Stimulated activated CD8-positive, alpha-beta memory T cell treated with anti-CD3 and anti-CD28 coated beads, Interleukin-7, amount 100 ng/mL, for 24 hours (primary cell): ENCODE measurements around the gene RHCE.
"Not testable (repeated sequence)": the region's sequence is repeated elsewhere in the genome, so short reads cannot be mapped to it uniquely, and the experiment has no call there.

ENCODE experiments used
- DNase-seq: peaks from one replicate; pipeline ENCODE4 v3.0.0-alpha.2; 2020; ENCODE audit warnings: low read depth

RHCE gene

GRCh38 chr1:25341746-25342145 lies 78.9 kb downstream of the RHCE start:
- DNase-seq, result no peak

GRCh38 chr1:25338986-25339385 lies 81.6 kb downstream of the RHCE start:
- DNase-seq, result no peak

GRCh38 chr1:25338188-25338981 lies 82.2 kb downstream of the RHCE start, which contains the start of gene TMEM50A:
Gene TMEM50A, plus strand, starts transcription at chr1:25338334. Its CDS starts 2,153 bp downstream, at chr1:25340487.
- DNase-seq, result peak; percentile 82

- DNase-seq, result not testable (repeated sequence)
These were observed 83.0 kb downstream of the RHCE start for GRCh38 chr1:25337483-25338187.

GRCh38 chr1:25336922-25337354 lies 83.7 kb downstream of the RHCE start:
- DNase-seq, result not testable (repeated sequence)

GRCh38 chr1:25329950-25330349 lies 90.7 kb downstream of the RHCE start:
- not testable (repeated sequence) for DNase-seq

GRCh38 chr1:25329336-25329735 lies 91.3 kb downstream of the RHCE start:
- DNase-seq, result not testable (repeated sequence)

- not testable (repeated sequence) for DNase-seq
These were observed 91.8 kb downstream of the RHCE start for GRCh38 chr1:25328791-25329185.

GRCh38 chr1:25327864-25328790 lies 92.5 kb downstream of the RHCE start:
- not testable (repeated sequence) for DNase-seq

GRCh38 chr1:25324407-25324806 lies 96.2 kb downstream of the RHCE start:
- not testable (repeated sequence) for DNase-seq

- not testable (repeated sequence) for DNase-seq
These were observed 98.5 kb downstream of the RHCE start for GRCh38 chr1:25322127-25322526.

- not testable (repeated sequence) for DNase-seq
These were observed 100.2 kb downstream of the RHCE start for GRCh38 chr1:25320314-25320938.

GRCh38 chr1:25312806-25313470 lies 107.7 kb downstream of the RHCE start:
- DNase-seq, result not testable (repeated sequence)
